T-helper 1 cell treated with Interleukin-12 subunit alpha and Interleukin-12 subunit beta and Interleukin-4 antibody, amounts not matched to agents 30 ng/mL and 1 ng/mL, for 36 hours (primary cell): ENCODE data around the gene HOXB3. TPM values are rescaled to one million over a fixed set of nuclear protein-coding genes. Genes with fewer than 3 reads are reported as not detected.

Experiments
- intact Hi-C: fragments of 100-400 bp; cut with micrococcal nuclease; formaldehyde crosslinking; loops from one replicate; pipeline ENCODE4 v1.15.1; 2024
- total RNA-seq: library from RNA; stranded (reverse); gene quantifications from 2 replicates; pipeline ENCODE4 v1.2.3, GENCODE V29; 2022

HOXB3 gene
- total RNA-seq, 1 donor from 2014 or later, result 12.8 TPM

DNA sequence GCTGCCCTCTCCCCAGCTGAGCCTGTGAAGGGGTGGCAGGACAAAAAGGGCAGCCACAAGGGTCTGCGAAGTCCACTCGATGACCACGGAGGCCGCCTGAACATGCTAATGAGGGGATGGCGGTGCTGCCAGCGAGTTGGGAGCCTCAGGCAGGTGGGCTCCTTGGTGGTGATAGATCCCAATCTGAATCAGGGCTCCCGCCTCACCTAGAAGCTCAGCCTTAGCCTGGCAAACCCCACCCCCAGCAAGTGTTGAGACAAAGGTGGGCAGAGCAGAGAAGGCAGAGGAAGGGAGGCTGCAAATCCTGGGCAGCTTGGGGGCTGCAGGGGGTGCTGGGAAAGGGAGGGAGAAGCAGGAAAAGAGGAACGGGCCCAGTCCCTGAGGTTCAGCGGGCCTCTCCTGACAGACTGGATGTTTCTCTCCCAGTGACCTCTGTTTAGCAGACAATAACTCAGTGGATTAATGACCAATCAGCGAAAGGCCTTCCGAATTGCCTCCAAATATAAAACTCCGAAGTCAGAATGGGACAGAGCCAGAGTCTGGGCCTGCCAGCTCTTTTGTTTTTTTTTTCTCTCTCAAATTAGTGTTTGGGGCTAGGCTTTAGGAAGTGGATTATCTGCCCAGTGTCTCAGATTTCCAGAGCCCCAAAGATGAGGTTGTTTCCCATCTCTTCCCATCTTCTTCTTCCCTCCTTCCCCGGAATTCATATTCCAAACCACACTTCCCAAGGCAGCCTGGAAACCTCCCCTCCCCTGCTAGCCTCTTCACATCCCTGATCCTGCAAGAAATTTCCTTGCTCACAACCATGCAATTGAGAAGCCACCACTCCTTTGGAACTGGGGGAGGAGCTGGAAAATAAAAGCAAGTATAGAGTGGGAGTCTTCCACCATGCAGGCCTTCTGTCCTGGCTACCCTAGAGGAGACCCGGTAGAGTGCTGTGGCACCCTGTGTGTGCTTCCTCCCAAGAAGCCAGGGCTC lies 29.9 kb downstream of the HOXB3 start:
- intact Hi-C loops, result no loop called here

DNA sequence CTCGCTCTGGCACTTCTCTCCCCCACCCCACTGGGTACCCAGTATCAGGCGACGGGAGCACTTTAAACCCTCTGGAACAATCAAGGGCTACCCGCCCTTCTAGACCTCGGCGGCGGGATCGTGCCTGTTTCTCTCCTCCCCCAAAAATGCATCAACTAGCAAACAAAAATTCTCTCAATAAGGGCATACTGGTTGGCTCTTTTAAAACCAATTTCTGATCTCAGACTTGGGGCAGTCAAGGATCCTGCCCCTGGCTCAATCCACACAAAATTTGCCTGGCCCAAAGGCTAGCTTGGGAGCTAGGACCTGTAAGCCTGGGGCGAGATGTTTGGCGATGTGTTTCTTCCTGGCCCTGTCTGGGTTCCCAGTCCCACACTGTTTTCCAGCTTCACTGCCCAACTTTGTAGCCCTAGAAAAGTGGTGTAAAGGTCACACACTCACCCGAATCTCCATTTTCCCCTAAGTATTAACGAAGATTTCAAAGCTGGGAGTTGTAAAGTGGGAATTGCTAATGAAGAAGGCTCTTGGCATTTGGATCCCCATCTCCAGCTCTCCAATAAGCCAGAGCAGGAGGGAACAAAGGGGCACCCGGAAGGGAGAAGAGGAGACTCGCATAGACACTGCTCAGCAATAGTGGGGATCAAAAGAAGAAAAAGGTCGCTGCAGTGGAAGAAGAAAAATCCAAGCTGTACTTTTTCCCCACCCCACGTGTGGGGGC lies 30.8 kb downstream of the HOXB3 start:
- intact Hi-C loops, result no loop called here

DNA sequence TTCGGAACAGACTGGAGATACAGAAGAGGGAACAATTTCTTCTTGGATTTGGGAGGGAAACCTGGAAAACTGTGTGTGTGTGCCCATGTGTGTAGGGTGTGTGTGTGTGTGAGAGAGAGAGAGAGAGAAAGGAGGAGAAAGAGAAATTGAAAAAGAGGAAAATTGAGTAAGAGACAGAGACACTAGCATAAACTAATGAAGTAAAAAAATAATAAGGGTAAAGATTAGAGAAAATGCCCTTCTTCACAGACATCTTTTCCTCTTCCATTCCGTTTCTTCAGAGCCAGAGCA lies 31.3 kb downstream of the HOXB3 start:
- intact Hi-C loops, result no loop called here

DNA sequence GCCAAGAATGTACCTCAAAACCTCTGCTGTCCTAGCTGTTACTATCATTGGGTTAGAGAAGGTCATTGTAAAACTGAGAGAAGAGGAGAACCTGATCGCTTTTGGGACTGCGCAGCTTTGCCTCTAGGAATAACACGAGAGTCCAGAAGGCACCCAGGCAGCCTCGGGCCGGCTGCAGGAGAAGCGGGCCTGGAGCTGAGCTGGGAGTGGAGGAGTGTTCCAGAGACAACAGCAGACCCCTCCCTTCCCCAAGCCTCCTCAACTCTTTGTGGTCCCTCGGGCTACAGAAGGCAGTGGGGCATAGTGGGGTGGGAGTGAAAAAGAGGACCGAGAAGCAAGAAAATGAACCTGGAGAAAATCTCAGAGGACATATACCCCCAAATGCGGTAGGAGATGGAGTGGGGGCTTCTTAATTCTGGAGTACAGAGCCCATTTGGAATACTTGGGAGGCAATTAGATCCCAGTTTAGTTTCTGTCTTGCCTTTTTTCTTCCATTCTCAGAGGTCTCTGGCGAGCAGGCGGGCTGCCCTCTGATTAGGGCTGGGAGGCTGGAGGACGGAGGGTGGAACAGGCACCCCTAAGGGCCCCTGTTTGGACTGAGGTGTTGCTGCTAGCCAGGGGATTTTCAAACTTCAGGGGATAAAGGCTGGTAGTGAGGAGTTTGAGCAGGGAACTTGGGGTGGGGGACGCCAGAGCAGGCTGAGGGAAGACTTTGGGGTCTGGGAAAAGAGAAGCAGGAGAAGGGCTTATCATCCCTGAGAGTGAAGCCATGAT lies 31.8 kb downstream of the HOXB3 start:
- intact Hi-C loops, result no loop called here

DNA sequence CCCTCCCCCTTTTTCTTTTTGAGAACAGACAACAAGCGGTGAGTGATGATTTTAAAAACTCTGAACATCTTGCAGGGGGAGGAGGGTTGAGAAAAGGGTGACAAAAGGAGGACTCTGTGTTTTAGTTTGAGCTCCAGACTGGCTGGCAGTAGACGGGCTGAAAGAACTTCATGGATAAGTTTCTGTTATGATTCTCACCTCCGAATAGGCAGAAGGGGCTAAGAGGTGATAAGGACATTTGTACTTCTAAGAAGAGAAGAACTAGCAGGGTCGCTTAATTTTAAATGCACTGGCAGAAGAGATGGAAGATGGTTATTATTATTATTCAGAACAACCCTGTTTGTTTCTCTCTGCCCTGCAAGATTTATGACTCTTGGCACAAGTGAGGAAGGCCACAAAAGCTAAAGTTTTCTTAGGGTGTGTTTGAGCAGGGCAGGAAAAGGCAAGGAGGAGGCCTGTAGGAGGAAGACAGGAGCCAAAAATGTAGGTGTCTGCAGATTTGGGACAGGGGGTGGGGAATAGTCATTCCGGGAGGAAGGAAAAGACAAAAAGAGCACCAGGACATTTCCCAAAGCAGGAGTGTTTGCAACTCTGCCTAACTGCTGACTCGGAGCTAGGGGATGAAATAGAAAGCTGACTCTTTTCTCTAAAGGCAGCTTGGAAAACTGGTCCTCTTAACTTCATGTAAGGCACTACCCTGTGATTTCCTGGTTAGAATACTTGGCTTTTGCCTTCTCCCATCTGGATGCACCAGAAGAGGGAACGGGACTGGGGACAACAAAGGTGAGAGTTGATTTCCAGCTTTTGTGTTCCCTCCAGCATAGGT lies 33.3 kb downstream of the HOXB3 start:
- intact Hi-C loops, result no loop called here

DNA sequence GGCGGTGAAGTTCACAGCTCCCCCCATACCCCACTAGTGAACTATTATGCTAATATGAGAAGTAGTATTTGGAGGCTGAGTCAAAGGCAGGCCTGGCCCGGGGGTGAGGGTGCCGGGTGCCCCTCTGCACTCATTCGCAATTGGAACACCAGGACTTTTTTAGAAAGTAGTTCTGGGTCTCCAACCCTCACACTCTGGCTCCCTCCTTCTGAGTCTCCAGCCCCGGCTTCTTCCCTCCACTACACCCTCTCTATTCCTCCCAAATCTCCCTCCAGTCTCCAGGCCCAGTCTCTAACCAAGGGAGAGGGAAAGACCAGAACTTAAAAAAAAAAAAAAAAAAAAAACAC lies 33.8 kb downstream of the HOXB3 start:
- intact Hi-C loops, result no loop called here

DNA sequence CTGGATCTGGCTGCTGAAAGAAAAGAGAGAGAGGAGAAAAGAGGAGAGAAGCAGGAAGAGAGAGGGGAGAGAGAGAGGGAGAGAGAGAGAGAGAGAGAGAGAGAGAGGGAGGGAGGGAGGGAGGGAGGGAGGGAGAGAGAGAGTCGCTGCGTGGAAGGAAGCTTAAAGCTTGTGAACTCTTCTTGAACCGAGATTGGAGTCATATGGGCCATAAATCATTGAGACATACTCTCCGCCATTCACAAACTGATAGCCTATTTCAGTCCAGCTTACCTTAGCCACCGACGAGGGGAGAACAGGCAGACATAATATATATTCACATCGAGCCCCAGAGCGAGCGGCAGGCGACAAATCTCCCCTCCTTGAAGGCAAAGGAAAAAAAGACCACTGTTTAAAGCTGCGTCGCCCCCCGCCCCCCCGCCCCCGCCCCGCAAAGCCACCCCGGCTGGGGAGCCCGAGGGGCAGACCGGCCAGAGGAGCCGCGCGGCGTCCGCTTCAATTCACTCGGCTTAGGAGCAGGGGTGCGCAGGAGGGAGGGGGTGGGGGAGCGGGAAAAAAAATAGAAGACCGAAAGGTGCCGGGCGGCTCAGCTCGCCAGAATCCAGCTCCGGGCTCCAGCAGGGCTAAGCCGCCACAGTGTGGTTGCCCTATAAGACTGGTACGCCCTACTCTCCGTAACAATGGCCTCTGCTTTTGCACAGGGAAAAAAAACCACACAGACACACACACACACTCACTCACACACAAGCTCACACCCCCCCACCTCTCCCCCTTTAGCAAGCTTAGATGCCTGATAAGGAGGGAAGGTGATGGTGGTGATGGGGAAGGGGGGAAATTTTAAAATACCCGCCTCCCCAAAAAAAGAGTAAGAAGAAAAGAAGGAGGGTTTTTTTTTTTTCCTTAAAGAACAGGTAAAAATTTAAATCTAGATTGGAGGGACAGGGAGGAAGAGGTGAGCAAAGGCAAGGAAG lies 34.5 kb downstream of the HOXB3 start:
- intact Hi-C loops, result no loop called here

DNA sequence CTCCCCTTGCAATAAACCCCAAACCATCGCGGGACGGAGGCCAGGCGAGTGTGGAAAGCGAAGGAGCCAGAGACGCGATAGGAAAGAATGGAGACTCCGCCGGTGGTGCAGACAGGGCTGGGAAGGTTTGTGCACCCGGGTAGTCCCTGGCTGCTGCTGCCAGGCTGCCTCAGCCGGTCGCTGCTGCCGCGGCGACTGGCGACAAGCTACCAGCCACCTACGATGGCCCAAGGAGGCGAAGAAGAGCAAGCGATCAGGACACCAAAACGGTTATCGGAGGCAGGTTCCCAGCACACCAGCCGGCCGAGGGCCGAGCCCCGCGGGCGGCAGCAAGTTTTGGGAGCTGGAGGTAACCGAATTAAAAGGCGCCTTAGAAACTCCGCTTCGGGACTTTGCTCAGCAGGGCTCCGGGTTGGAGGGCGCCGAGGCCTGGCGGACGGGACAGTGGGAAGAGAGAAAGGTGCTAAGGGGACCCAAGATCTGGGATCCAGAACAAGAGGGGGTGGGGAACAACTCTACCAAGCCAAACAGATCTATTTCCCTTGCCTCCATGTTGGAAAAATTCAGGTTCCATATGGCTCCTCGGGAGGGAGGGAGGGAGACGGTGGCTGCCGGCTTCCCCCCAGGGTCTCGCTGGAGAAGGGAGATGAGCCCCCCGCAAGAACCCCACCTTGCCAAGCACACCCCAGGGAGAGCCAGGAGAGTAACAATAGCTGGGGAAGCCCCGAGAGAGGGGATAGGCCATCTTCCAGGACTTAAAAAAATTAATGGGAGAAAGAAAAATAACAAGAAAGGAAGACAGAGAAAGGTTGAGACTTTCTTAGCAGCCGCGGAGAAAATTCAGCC lies 35.4 kb downstream of the HOXB3 start:
- intact Hi-C loops, result no loop called here

DNA sequence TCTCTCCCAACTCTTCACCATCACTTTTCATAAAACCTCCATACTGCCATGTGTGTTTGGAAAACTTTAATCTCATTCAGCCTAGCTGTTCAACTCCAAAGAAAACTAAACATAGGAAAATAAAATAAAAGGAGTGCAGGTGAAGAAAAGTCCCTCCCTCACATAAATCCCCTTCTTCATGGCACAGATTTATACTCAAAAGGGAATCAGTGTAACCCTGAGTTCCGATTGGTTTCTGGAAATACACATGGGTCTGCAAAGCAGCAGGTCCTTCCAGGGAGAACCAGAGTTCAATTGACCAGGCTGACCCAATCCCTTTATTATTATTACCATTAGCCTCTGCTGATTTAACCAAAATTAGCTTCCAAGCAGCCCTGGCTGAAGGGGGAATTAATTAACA lies 36.2 kb downstream of the HOXB3 start:
- intact Hi-C loops, result no loop called here

DNA sequence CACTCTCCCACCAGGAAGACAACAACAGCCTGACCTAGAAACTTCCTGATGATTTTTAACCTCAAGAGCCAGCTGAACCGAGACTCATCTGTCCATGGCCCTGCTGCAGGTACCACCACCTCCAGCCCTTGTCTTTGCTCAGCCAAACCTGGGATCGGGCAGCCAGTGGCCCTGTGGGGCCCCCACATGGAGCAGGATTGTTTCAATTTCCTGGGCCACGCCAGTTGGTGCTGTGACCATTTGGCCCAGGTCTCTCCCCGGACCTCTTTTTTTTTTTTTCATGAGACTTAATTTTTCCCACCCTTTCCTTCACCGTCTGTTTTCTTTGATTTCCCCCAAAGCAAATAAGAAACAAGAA lies 36.9 kb downstream of the HOXB3 start:
- intact Hi-C loops, result no loop called here

DNA sequence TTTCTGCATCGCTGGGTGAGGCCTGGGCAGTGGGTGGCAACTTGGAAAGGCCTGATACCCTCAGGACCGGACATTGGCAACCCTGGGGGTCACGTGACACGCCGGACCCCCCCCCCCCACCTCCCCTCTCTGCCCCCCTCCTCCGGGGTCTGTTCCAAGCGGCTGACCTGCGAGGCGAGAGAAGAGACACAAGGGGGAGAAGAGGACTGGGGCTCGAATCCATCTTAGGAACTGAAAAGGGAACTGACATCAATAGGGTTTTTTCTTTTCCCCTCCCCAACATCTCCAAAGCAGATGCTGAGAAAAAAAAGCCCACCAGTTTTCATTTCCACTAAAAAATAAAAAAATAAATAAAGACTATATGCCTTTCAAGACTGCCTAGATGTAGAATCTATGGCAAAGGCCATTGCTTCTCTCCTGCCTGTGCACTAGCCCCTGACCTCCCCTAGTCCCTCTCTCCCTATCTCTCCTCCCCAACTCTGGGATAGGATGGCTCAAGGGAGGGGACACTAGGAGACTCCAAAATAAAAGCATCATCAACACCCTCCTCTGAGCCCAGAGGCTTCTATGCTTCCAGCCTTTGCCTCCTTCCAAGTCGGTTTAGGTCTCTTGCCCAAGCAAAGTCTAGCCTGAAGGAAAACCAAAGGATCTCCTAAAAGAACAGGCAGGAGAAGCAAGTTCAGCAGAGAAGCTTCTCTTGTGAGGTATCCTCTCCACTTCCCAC lies 37.4 kb downstream of the HOXB3 start:
- intact Hi-C loops, result no loop called here

DNA sequence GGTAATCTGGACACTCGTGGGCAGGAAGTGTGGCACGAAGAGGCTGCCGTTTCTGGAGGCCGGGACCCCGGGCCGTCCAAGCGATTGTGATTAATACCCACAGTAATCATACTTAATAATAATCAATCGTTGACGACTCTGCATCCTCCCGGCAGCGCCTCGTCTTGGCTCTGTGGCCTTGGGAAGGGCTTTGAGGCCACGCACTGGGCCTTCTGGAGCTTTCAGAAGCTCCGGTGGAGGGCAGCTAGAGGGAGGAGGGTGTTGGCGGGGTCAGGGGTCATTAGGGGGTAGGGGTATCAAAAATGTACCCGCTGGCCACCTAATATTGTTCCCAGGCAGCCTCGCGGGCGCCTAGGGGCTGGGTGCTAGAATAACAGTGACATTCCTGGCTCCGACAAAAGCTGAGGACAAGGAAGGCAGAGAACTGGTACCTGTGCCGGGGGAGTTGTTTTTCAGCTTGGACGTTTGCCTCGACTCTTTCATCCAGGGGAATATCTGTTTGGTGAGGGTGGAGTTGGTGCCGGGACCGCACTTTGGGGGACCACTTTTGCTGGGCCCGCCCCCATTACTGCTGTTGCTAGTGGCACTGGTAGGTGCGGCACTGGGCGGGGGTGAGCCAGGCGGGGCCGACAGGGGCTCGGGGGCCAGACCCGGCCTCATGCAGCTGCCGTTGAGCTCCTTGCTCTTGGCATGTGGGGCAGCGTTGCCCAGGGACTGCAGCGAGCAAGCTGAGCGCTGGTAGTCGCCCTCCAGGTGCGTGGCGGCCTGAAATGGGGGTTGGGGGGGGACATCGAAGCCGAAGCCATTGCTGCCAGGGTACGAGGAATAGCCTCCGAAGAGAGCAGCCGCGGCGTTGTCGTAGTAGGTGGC lies 38.2 kb downstream of the HOXB3 start:
- intact Hi-C loops, result no loop called here

DNA sequence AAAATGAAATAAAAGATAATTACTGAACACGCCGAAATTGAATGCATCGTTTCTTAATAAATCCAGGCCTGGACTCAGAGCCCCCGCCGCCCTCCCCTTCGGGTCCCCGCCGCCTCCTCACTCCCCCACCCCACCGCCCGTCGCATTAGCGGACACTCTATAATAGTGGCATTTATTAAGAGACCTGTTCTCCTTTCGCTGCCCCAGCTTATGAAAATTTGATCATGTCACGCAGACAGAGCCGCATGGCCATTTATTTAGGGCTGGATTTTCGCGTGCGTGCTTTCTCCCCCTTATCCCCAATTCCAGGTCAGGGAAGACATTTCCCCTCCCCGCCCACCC lies 38.9 kb downstream of the HOXB3 start:
- intact Hi-C loops, result no loop called here

DNA sequence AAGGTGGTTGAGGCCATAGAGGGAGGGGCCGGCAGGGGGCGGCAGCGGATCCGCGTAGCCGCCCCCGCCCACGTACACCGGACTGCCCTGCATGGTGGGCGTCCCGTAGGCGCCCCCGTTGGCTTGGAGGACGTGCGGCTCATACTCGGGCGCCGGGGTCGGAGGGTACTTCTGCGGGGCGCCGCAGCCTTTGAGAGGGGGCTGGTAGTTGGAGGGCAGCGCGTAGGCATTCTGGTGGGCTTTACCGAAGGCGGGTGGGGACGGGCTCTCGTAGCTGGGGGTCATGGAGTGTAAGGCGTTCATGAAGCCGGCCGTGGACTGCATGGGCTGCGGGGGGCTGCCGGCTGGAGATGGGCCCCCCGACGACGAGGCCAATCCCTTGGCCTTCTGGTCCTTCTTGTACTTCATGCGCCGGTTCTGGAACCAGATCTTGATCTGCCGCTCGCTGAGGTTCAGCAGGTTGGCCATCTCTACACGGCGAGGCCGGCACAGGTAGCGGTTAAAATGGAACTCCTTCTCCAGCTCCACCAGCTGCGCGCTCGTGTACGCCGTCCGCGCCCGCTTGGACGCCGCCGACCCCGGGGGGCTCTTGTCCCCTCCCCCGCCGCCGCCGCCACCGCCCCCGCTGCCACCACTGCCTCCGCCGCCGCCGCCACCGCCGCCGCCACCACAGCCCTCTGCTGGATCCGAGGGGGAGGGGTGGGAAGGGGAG lies 39.4 kb downstream of the HOXB3 start:
- intact Hi-C loops, result no loop called here

DNA sequence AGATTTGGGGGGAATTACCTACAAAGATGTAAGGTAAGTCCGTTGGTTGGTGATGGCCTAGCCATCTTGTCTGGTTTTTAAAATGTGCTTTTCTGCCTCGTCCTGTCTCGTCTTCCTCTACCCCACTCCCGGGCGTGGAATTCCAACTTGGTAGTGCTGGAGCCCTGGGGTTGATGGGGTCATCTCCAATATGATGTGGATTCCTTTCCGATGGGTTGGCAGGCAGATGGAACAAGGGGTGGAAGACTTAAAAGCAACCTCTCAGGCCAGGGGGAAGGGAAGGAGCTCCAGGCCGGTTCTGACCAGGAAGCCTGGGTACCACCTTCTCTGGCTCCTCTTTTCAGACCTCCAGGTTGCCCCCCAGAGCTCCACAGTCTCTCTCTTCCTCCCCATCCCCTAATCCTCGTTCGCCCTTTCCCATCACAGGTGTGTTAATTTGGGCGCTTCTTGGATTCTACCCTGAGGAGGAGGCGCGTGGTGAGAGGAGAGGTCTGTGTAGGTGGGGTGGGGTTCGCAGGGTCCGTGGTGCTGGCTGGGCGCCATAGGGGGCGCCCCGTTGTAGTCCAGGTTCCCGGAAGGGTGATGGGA lies 40.0 kb downstream of the HOXB3 start:
- intact Hi-C loops, result no loop called here

DNA sequence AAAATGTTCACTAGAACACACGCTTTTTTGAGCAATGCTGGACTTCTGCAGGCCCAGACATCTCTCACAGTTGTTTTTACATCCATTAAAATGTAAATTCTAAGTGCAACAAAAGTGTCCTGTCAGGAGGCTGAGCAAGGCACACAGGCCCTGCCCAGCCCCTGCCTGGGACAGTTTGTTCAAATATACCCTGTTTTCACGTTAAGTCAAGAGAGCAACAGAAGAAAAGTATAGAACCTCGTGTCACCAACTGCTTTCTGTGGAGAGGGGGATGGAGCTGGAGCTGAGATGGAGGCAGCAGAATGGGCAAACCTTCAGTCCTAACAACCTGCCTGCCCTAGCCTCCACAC lies 40.8 kb downstream of the HOXB3 start:
- intact Hi-C loops, result no loop called here
